ENCODE results near the gene KLHL40.

Gene KLHL40, protein sequence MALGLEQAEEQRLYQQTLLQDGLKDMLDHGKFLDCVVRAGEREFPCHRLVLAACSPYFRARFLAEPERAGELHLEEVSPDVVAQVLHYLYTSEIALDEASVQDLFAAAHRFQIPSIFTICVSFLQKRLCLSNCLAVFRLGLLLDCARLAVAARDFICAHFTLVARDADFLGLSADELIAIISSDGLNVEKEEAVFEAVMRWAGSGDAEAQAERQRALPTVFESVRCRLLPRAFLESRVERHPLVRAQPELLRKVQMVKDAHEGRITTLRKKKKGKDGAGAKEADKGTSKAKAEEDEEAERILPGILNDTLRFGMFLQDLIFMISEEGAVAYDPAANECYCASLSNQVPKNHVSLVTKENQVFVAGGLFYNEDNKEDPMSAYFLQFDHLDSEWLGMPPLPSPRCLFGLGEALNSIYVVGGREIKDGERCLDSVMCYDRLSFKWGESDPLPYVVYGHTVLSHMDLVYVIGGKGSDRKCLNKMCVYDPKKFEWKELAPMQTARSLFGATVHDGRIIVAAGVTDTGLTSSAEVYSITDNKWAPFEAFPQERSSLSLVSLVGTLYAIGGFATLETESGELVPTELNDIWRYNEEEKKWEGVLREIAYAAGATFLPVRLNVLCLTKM

DNA sequence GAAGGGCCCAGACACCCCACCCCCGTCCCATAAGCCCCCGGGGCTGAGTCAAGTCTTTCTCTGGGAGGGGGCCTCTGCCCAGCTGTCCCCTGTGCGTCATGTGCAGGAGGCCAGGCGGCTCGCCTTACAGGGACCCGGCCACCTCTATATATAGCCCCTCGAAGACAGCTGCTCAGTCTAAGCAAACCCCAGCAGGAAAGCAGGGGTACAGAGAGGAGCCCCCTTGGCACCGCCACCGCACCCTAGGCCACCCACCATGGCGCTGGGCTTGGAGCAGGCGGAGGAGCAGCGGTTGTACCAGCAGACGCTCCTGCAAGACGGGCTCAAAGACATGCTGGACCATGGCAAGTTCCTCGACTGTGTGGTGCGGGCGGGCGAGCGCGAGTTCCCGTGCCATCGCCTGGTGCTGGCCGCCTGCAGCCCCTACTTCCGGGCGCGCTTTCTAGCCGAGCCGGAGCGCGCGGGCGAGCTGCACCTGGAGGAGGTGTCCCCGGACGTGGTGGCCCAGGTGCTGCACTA lies at the start of gene KLHL40:
TSS of gene KLHL40 (plus strand) at position 175 of the 519 bp plus-strand sequence. CDS start at position 257, 82 bp downstream.
- no peak for DNase-seq

DNA sequence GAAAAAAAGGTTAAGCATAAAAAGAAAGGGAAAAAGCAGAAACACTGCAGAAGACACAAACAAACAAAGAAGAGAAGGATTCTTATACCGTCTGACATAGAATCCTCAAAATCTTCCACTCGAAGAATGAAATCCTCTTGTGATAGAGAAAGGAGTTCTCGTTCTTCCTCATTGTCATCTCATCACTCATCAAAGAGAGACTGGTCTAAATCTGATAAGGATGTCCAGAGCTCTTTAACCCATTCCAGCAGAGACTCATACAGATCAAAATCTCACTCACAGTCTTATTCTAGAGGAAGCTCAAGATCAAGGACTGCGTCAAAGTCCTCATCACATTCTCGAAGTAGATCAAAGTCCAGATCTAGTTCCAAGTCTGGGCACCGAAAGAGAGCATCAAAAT lies 48.3 kb upstream of the KLHL40 start:
- no peak for DNase-seq

DNA sequence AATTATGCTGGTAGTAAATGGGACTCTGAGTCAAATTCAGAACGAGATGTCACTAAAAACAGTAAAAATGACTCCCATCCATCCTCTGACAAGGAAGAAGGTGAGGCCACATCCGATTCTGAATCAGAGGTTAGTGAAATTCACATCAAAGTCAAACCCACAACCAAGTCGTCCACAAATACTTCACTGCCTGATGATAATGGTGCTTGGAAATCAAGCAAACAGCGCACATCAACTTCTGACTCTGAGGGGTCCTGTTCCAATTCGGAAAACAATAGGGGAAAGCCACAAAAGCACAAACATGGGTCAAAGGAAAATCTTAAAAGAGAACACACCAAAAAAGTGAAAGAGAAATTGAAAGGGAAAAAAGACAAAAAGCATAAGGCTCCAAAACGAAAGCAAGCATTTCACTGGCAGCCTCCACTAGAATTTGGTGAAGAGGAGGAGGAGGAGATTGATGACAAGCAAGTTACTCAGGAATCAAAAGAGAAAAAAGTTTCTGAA lies 46.9 kb upstream of the KLHL40 start:
- DNase-seq, result no peak

DNA sequence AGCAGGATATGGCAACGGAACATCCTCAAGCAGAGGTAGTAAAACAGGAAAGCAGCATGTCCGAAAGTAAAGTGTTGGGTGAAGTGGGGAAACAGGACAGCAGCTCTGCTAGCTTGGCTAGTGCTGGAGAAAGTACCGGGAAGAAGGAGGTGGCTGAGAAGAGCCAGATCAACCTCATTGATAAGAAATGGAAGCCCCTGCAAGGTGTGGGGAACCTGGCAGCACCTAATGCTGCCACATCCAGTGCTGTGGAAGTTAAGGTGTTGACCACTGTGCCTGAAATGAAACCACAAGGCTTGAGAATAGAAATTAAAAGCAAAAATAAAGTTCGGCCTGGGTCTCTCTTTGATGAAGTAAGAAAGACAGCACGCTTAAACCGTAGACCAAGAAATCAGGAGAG lies 46.1 kb upstream of the KLHL40 start:
- DNase-seq, result no peak

DNA sequence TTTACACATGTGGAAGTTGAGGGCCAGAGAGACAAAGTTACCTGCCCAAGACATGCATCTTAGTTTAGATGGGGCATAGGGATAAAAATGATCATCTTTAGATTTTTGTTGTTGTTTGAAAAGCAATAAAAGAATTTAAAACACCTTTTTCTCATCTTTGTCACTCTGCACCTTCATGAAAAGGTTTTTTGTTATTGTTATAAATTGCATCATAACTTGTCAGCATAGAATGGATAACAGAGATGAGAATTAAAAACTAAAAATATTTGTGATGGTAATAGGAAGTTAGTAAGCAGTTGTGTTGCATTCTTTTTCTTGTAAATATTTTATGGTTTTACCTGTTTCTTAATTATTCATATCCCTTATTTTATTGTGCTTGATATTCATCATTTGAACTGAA lies 45.2 kb upstream of the KLHL40 start:
- DNase-seq, result no peak

DNA sequence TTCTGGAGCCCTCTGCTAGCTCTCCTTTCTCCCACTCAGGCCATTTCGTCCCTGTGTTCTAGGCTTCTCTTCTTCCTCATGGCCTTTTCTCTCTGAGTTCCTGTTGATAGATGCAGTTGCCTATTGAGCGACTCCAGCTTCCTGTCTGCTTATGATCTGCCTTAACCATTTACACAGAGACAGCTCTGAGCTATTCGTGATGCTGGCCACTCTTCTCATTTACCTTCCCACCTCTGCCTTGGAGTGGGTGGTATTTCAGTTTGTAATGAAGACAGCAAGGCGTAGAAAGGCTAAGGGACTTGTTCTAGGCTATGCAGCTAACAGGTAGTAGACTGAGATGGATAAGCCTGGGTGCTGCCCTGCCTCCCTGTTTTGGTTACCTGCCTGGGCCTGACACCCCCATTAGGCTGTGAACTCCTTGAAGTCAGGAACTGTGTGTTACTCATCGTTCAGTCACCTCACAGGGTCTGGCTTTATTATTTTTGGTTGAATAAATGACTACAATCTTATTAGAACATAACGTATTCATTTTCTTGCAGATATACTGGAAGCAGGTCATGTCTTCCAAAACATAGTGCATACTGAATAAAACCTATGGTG lies 44.5 kb upstream of the KLHL40 start:
- DNase-seq, result no peak

DNA sequence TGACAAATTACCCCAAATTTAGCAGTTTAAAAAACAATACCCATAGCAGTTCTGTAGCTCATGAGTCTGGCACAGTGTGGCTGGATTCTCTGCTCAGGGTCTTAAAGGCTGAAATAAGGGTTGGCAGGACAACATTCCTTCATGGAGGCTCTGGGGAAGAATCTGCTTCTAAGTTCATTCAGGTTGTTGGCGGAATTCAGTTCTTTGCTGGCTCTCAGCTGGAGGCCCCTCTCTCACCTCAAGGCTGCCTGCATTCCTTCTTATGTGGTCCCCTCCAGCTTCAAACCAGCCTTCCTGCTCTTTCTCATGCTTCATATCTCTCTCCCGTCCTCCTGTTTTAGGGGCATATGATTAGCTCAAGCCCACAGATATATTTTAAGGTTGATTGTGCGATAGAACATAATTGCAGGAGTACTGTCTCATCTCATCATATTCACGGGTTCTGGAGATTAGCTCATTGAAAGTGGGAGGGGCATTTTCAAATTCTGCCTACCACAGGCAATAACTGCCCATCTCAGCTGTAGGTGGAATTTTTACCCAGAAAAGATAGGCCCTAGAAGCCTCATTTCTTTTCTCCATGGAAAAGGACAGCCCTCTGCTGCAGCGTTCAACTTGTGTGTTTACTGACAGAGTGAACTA lies 37.4 kb upstream of the KLHL40 start:
- DNase-seq, result no peak

DNA sequence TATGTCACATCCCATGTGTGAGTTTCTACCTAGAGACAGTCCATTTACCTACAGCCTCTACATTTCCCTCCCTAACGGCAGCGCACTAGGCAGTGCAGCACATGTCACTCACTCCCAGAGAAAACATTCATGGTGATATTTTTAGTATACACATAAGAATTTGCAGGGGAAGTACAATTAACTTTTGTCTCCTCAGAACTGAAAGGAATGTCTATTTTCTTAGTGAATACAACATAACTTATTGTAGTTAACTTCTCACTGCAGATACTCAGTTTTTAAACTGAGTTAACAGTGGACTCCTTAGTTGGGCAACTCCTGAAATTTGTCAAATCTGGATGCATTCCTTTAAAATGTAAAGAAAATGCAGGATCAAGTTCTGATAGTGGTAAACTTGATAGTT lies 36.3 kb upstream of the KLHL40 start:
- no peak for DNase-seq

DNA sequence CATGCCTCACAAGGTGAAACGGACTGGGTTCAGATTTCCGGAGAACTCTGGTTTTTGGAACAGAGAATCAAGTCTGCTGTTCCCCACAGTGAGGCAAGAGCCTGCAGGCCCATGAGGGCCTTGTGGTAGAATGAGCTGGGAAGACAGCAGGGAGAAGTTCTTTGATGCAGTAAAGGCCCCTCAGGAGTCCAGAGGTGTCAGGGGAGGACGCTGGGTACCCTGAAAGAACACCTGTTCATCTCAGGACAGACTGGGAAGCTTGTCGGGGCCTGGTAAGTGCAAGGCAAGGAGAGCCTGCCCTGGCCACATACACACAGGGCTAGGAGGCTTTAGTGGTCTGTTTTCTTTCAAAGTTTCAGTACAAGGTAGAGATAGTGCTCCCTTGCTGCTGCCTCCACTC lies 35.6 kb upstream of the KLHL40 start:
- no peak for DNase-seq

DNA sequence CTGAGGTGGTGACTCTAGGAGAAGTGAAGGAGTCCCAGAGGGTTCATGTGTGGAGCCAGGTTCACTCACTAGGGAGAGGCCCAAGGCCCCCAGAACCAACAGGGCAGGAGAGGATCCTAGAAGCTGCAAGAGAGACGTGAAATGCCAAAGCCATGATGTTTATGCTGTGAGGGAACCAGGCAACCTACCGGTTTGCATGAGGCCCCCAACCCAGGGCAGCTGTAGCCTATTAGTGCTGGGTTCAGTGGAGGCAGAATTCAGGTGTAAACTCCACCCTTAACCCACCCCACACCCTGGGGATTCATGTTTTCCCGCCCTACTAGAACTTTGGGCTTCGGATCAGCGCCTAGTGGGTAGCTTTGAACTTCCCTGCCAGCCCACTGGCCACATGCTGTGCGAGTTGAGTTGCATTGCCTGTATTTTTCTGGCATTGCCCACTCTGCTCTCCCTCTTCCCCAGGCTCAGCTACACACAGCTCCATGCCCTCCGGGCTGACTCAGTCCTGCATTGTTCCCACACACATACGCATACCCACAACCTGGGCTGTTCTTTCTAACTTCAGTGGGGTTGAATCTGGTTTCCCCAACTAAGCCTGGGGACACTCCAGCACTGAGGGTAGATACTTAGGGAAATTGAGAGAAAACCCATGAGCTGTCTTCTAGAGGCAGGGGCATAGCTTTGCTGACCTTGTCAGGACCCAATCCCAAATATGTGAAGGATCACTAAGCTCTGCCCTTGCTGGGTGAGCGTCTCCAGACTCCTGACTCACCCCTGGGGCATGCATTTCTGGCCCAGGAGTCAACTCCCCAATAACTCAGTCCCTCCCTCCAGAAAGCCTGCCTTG lies 33.9 kb upstream of the KLHL40 start:
- no peak for DNase-seq

DNA sequence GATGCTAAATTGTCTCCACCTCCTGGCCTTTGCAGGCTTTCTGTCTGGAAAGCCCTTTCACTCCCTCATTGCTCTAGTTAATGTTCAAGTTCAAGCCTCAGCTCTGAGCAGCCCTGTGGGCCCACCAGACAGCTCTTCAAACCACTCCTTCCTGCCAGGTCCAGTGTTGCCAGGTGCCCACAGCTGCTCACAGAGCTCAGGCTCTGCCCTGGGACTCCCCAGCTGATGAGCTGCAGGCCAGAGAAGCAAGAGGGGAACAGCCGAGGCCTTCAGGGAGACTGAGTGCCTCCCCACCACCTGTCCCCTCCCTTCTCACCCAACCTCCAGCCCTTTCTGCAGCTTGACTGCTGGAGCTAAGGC lies 33.1 kb upstream of the KLHL40 start:
- no peak for DNase-seq

DNA sequence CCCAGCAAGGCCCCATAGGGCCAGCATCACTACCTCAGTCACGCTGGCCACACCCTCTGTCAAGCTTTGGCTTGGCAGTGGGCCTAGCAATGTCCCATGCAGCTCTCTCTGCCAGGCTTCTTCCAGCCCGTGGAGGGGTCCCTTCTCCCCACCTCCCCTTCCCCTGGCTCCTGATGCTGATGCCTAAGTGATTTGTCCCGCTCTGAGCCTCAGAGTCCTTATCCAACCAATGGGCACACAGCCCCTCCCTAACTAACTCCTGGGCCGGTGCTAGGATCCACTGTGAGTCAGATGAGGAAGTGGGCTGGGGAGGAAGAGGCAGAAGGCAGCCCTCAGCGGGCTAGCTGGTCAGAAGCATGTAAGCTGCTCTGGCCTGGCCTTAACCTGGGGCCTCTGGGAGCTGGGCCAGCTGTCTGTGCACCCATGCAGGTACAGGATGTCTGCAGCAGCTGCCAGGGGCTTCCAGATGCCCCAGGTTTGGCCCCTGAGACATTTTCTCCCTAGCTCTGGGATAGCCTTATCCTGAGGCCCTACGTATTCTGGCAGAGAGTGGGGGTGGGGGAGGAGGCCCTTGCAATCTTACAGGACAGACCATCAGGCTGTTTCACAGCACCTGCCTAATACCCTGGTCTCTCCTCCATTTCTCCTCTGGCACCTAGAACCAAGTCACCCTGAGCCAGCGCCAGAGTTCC lies 32.6 kb upstream of the KLHL40 start:
- DNase-seq, result peak; percentile 12

DNA sequence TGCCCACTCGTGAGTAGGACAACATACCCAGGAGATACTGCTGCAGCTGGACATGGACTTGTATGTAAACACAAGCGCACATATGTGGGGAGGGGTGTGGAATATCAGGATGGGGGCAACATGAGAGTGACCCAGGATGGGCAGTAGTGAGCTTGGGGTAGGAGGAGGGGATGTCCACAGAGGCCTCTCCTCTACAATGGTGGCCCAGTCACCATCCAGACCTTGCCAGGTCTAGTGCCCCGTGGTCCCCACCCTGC lies 32.1 kb upstream of the KLHL40 start:
- no peak for DNase-seq

DNA sequence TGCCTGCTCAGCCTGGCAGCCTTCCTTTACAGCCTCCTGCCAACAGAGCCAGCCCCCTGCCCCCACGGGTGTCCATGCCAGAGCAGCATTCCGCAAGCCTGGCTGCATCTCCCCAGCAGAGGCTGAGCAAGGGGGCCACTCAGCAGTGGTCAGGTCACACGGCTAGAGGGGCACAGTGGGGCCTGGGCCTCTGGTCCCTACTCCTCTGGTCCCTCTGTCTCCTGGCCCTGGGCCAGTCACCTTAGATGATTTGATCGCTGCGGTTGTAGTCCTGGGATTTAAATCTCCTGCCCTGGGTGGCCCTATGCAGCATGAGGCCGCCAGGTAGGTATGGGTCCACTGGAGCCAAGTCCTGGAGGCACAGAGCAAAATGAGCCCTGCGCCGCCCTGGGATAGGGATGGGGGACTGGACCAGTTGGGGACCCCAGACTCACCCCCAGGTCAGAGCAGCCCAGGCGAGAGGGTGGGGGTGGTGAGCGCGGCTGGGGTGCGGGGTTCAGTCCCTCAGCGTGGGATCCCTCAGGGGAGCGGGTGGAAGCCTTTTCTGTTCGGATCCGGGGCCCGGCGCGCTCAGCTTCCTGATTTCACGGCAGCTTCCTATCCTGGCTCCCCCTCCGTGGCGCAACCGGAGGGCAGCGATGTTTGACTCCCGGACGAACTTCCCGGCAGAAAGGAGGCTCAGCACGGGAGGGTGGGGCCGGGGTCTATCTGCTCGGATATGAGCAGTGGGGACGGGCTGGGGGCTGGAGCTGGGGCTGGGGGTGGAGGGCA lies 31.6 kb upstream of the KLHL40 start, which contains the start of gene ZBTB47:
TSS of gene ZBTB47 (plus strand) at position 138 of the 771 bp plus-strand sequence. CDS start 4,659 bp downstream, outside the sequence.
- DNase-seq, result no peak

DNA sequence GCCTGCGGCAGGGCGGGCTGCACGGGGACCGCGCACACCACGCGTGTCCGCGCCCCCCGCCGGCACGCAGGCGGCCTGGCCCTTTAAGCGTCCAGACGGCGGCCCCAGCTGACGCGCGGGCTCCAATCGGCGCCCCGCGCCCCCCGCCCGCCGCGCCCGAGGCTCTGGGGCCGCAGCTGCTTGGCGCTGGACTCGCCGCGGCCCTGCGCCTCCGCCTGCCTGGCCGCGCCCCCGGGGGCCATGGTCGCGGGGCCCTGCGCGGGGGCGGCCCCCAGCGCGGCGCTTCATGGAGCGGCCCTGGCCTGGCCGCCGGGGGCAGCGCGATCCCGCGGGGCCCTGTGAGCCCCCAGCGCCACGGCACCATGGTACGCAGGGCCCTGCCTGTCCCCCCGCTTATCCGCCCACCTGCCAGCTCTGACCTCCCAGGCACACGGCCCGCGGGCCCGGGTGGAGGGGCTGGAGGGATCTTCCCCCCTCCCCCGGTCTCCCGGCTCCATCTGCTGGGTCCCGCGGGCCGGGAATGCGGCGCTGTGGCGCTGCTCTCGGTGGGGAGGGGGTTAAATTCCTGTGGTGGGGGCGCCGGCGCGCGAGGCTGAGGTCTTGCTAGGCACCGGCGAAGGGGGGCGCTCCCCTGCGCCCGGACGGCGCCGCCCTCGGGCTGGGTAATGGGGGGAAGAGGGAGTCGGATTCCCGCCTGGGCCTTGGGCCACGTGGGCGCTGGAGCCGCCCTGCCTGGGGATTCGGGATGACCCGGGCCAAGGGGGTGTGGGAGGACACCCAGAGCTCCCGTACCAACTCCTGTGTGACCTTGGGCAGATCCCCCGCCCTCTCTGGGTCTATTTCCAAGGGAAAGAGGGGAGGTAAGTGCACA lies 30.8 kb upstream of the KLHL40 start:
- no peak for DNase-seq

DNA sequence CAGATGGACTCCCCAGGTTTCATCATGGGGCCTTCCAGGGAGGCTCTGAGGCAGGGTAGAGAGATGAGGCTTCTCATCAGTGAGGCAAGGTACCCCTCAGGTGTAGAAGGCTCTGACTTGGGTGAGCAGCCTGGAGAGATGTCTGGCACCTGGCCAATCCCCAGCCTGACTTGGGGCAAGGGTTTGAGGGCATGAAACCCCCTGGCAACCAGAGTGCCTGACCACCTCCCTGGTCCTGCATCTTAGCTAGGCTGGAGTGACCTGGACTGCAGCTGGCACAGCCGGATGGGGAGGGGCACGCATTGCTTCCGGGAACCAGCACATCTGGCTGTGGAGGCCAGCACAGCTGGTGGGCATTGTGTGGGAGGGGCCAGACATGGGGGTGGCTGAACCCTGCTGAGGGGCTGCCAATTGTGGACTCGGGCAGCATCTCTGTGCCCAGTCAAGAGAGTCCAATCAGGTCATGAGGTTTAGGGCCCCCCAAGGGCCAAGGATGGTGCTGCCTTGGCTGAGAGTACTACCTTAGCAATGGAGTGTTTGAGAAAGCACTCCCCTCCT lies 29.9 kb upstream of the KLHL40 start:
- no peak for DNase-seq

DNA sequence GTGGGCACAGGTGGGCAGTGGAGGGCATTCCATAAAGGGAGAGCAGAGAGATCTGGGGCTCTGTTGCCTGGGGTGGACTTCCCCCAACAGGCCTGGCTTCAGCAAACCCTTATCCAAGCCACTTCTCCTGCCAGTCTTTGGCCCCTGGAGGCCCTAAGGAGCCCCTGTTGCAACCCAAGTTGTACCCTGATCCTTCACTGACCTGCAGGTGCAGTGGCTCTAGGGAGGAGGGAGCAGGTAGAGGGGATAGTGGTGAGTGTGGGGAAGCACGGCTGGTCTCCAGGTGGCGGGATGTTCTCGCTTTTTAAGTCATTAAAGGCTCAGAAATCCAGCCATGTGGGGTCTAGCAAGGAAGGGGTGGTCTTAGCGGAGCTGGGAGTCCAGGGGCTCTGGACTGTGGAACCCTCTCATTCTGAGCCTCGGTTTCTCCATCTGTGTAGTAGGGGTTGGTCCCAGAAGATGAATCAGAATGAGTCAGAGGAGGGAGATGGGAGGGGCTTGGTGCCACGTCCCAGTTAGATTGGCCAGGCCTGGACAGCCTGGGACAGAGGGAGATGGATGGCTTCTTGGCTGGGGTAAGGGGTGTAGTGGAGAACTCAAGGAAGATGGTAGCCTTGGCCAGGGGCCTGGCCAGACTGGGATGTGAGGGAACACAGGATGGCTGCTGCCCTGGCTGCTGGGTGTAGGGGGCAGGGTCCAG lies 29.2 kb upstream of the KLHL40 start:
- no peak for DNase-seq

DNA sequence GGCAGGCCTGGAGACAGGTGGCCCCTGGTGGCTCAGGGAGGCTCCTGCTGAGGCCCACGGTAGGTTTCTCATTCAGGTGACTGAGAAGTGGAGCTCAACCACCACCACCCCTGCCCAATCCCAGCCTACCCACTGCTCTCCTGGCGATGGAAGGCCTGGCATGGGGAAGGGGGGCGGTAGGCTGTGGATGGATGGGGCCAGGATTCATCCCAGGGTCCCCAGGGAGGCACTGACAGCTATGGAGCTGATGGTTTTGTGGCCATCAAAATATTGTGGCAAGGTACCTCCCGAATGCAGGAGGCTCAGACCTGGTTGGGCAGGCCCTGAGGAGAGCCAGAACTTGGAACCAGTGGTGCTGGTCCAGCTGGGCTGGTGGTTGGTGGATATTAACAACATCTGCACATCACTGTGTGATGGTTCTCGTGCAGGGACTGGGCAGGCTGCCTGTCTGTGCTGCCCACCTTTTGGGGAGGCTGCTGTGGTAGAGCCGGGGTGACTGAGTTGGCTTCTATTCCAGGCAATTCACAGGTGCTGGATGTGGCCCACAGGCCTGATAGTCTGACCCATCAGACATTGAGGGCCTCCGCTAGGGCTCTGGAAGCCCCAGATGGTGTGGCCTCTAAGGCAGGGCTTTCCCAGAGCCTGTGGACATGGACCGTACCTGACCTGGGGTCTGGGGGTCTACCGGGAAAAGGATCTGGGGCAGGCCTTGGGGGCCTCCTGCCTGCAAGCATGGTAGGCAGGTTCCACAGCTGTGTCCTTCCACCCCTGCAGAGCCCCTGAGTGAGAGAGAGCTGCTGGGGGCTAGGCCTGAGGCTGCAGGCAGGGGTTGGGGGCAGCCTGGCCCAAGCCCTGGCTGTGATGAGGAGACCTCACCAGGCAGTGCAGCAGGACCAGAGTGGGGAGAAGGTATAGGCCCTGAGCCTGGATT lies 28.4 kb upstream of the KLHL40 start:
- DNase-seq, result no peak
